Measurements from ENCODE around the gene UNC5A.
A peak's percentile ranks its signal among the peaks of the same experiment; 100 is the strongest.

The UNC5A gene

GRCh38 chr5:176780176-176781053 lies 29.9 kb upstream of the UNC5A start:
- H3K4me3 Mint-ChIP-seq: peak overlapping the region in 1 of 3 experiments; percentile 9
- no peak for TF ChIP-seq CTCF (IDR thresholded peaks at IDR 0.05; ENCODE audit: unreplicated experiment in 3 of 3)
- H3K27ac Mint-ChIP-seq: peak overlapping the region in 2 of 3 experiments; percentile 51 to 53
- peaks cover 43% of the 10 kb centered on the region for H3K27me3 Mint-ChIP-seq (ENCODE audit: low read depth)
- H3K9me3 Mint-ChIP-seq: no peaks in the 10 kb centered on the region
- H3K4me1 Mint-ChIP-seq: peaks cover 23% of the 10 kb centered on the region
- H3K36me3 Mint-ChIP-seq (ENCODE audit: low read depth): no peaks in the 10 kb centered on the region

GRCh38 chr5:176781054-176781375 lies 29.3 kb upstream of the UNC5A start:
- peaks cover 47% of the 10 kb centered on the region for H3K27me3 Mint-ChIP-seq (ENCODE audit: low read depth)
- no peaks in the 10 kb centered on the region for H3K36me3 Mint-ChIP-seq (ENCODE audit: low read depth)

GRCh38 chr5:176781638-176782570 lies 28.5 kb upstream of the UNC5A start:
- Mint-ChIP-seq H3K27ac (peak overlapping the region in 2 of 3 experiments; percentile 51 to 53), H3K27me3 (ENCODE audit: low read depth) (peaks cover 54% of the 10 kb centered on the region), H3K36me3 (ENCODE audit: low read depth) (no peaks in the 10 kb centered on the region), H3K4me3 (no peak overlapping the region), H3K9me3 (no peaks in the 10 kb centered on the region), H3K4me1 (peaks cover 23% of the 10 kb centered on the region)
- no peak for TF ChIP-seq CTCF (IDR thresholded peaks at IDR 0.05; ENCODE audit: unreplicated experiment in 3 of 3)

More at GRCh38 chr5:176781054-176781375, 29.3 kb upstream of the UNC5A start:
- peak overlapping the region in 1 of 3 experiments; percentile 41 for H3K4me3 Mint-ChIP-seq
- no peaks in the 10 kb centered on the region for H3K9me3 Mint-ChIP-seq
- H3K4me1 Mint-ChIP-seq: peaks cover 23% of the 10 kb centered on the region
- H3K27ac Mint-ChIP-seq: peak overlapping the region in 2 of 3 experiments; percentile 51 to 53
- TF ChIP-seq CTCF (IDR thresholded peaks at IDR 0.05; ENCODE audit: unreplicated experiment in 3 of 3): no peak

- Mint-ChIP-seq H3K36me3 (ENCODE audit: low read depth) (no peaks in the 10 kb centered on the region), H3K27ac (peak overlapping the region in 1 of 3 experiments; percentile 29), H3K9me3 (no peaks in the 10 kb centered on the region), H3K4me1 (peaks cover 27% of the 10 kb centered on the region), H3K4me3 (no peak overlapping the region), H3K27me3 (ENCODE audit: low read depth) (peaks cover 68% of the 10 kb centered on the region)
- TF ChIP-seq CTCF (IDR thresholded peaks at IDR 0.05; ENCODE audit: unreplicated experiment in 3 of 3): no peak
Observed at GRCh38 chr5:176784218-176785165, 25.9 kb upstream of the UNC5A start.

Data from nephron (organoid).